HCT116 (cell line): ENCODE results near the gene LCN9. TPM values are rescaled to one million over a fixed set of nuclear protein-coding genes. Genes with fewer than 3 reads are reported as not detected.

ENCODE experiments used
- ATAC-seq: fragments of 200-7000 bp; cut with Tn5 transposase; 2 replicates; pipeline ENCODE4 v1.9.1; 2020; ENCODE audit warnings: mild to moderate bottlenecking, moderate library complexity
- BruUV-seq: library from RNA; stranded (reverse); fragments of 400-500 nt; replicated peaks from 2 replicates; lab custom pipeline; 2021; lab: Mats Ljungman, UMichigan
- CTCF ChIA-PET: fragments of 300-600 bp; sonication (Branson Sonifier 250); formaldehyde crosslinking; loops from one replicate; lab custom pipeline; 2021; ENCODE audit warnings: antibody characterized with exemption; lab: Charles Lee
- POLR2A ChIA-PET: fragments of 300-600, 350-600 bp; sonication (Branson Sonifier 250); formaldehyde crosslinking; loops from one replicate; lab custom pipeline; 2021; ENCODE audit warnings: antibody characterized with exemption; lab: Charles Lee
- RAD21 ChIA-PET, 2 experiments: fragments of 300-600 bp; sonication (Branson Sonifier 250); formaldehyde crosslinking; loops; one replicate each; lab custom pipeline; 2023; ENCODE audit warnings: low total read pairs in 2 of 2; ENCODE audit not compliant: uncharacterized antibody in 2 of 2, unreplicated experiment in 2 of 2, low non-redundant PET in 1 of 2; lab: Charles Lee
- DNase-seq: peaks from one replicate; pipeline ENCODE4 v3.0.0-alpha.2; 2010; ENCODE audit warnings: low read depth, low spot score
- H2AFZ ChIP-seq: fragments of 200-600 bp; shearing (Covaris generic), sonication (generic); 2 replicates; pipeline ENCODE4 v1.6.1; 2017; ENCODE audit warnings: low read depth, mixed run types, mixed read lengths, antibody characterized with exemption, low read length; ENCODE audit not compliant: poor library complexity, severe bottlenecking
- H3K27ac ChIP-seq: 2 replicates; pipeline ENCODE4 v1.5.1; 2012; ENCODE audit warnings: low read depth, low read length
- H3K27me3 ChIP-seq: fragments of 200-600 bp; sonication (generic); 2 replicates; pipeline ENCODE4 v1.6.1; 2016; ENCODE audit warnings: mixed run types, low read length, mixed read lengths; ENCODE audit not compliant: insufficient read depth
- H3K36me3 ChIP-seq, 2 experiments: fragments of 200-500 bp in 1 of 2; fragments of 200-600 bp in 1 of 2; sonication (Bioruptor generic) in 1 of 2; sonication (generic) in 1 of 2; 2 replicates each; pipeline versions ENCODE4 v1.5.1 to v1.6.1; 2014 to 2016; ENCODE audit warnings: low read length in 2 of 2, inconsistent platforms in 1 of 2, mixed read lengths in 1 of 2, mixed run types in 1 of 2; ENCODE audit not compliant: insufficient read depth in 2 of 2, control insufficient read depth in 1 of 2
- H3K4me1 ChIP-seq, 2 experiments: fragments of 200-600 bp in 1 of 2; sonication (generic) in 1 of 2; 2 replicates each; pipeline versions ENCODE4 v1.5.1 to v1.6.1; 2012 to 2017; ENCODE audit warnings: low read length in 2 of 2, inconsistent platforms in 1 of 2, mild to moderate bottlenecking in 1 of 2, mixed read lengths in 1 of 2, mixed run types in 1 of 2, moderate library complexity in 1 of 2; ENCODE audit not compliant: insufficient read depth in 2 of 2, control insufficient read depth in 1 of 2
- H3K4me2 ChIP-seq: fragments of 200-600 bp; sonication (generic); 2 replicates; pipeline ENCODE4 v1.6.1; 2017; ENCODE audit warnings: mixed run types, low read length, mixed read lengths
- H3K4me3 ChIP-seq, 2 experiments: fragments of 200-600 bp in 1 of 2; sonication (generic) in 1 of 2; replicated peaks in 1 of 2; 2 replicates each; pipeline ENCODE4 v1.5.1; 2011 to 2016; ENCODE audit warnings: low read length in 2 of 2, control low read depth in 1 of 2, low read depth in 1 of 2, mild to moderate bottlenecking in 1 of 2, mixed read lengths in 1 of 2, mixed run types in 1 of 2
- H3K79me2 ChIP-seq: fragments of 200-600 bp; sonication (generic); 2 replicates; pipeline ENCODE4 v1.6.1; 2017; ENCODE audit warnings: mild to moderate bottlenecking, mixed run types, low read length, moderate library complexity, mixed read lengths; ENCODE audit not compliant: insufficient read depth
- H3K9ac ChIP-seq: fragments of 200-600 bp; sonication (generic); 2 replicates; pipeline ENCODE4 v1.6.1; 2016; ENCODE audit warnings: low read length, mixed read lengths
- H3K9me2 ChIP-seq: fragments of 200-600 bp; sonication (generic), shearing (Covaris generic); 2 replicates; pipeline ENCODE4 v1.6.1; 2017; ENCODE audit warnings: mixed run types, mild to moderate bottlenecking, moderate library complexity; ENCODE audit not compliant: insufficient read depth
- H3K9me3 ChIP-seq, 2 experiments: fragments of 200-500 bp in 1 of 2; fragments of 200-600 bp in 1 of 2; sonication (Bioruptor generic) in 1 of 2; sonication (generic) in 1 of 2; 2 replicates each; pipeline ENCODE4 v1.6.1; 2014 to 2017; ENCODE audit warnings: low read length in 2 of 2, mixed read lengths in 2 of 2, inconsistent platforms in 1 of 2, low read depth in 1 of 2, mild to moderate bottlenecking in 1 of 2, mixed run types in 1 of 2, moderate library complexity in 1 of 2; ENCODE audit not compliant: control insufficient read depth in 1 of 2, insufficient read depth in 1 of 2
- H4K20me1 ChIP-seq: fragments of 200-600 bp; sonication (generic), shearing (Covaris generic); 2 replicates; pipeline ENCODE4 v1.6.1; 2017; ENCODE audit warnings: mixed run types, mild to moderate bottlenecking, moderate library complexity; ENCODE audit not compliant: insufficient read depth
- CBX3 ChIP-seq: IDR thresholded peaks from 2 replicates; pipeline ENCODE4 v1.6.1; 2012; ENCODE audit warnings: low read depth
- EGR1 ChIP-seq: IDR thresholded peaks from 2 replicates; pipeline ENCODE4 v1.6.1; 2012; ENCODE audit warnings: low read depth
- ELF1 ChIP-seq: IDR thresholded peaks from 2 replicates; pipeline ENCODE4 v1.6.1; 2012; ENCODE audit warnings: low read depth, borderline replicate concordance
- EZH2 ChIP-seq: fragments of 200-600 bp; sonication (generic); IDR thresholded peaks from 2 replicates; pipeline ENCODE4 v1.6.1; 2017; ENCODE audit warnings: antibody characterized with exemption, mixed run types
- EZH2phosphoT487 ChIP-seq: fragments of 200-600 bp; IDR thresholded peaks from 2 replicates; pipeline ENCODE4 v1.6.1; 2018; ENCODE audit warnings: antibody characterized with exemption, borderline replicate concordance
- FOSL1 ChIP-seq: IDR thresholded peaks from 2 replicates; pipeline ENCODE4 v1.6.1; 2012; ENCODE audit warnings: low read depth
- SIN3A ChIP-seq: IDR thresholded peaks from 2 replicates; pipeline ENCODE4 v1.6.1; 2012; ENCODE audit warnings: low read depth
- SP1 ChIP-seq: IDR thresholded peaks from 2 replicates; pipeline ENCODE4 v1.6.1; 2012; ENCODE audit warnings: low read depth
- SRF ChIP-seq: IDR thresholded peaks from 2 replicates; pipeline ENCODE4 v1.6.1; 2012; ENCODE audit warnings: low read depth
- TCF7L2 ChIP-seq: IDR thresholded peaks from 2 replicates; pipeline ENCODE4 v1.7.0; 2011; ENCODE audit warnings: borderline replicate concordance, inconsistent platforms; ENCODE audit not compliant: insufficient read depth, insufficient read length; ENCODE audit errors: extremely low read depth
- ZFX ChIP-seq: fragments of 450-650 bp; IDR thresholded peaks from 2 replicates; pipeline ENCODE4 v1.6.1; 2017
- ZNF274 ChIP-seq: fragments of 200-500 bp; sonication (Bioruptor generic); IDR thresholded peaks from 2 replicates; pipeline ENCODE4 v1.6.1; 2014; ENCODE audit warnings: mild to moderate bottlenecking, low read depth, low read length, inconsistent platforms
- intact Hi-C: fragments of 100-400 bp; cut with micrococcal nuclease; formaldehyde crosslinking; loops from 2 replicates; pipeline ENCODE4 v1.10.0; 2022
- total RNA-seq: library from RNA; stranded (reverse); gene quantifications from one replicate; pipeline ENCODE4 v1.2.1, GENCODE V29; 2021; ENCODE audit not compliant: unreplicated experiment
- TF ChIP-seq, protein P1 (sequence below): IDR thresholded peaks from 2 replicates; pipeline ENCODE4 v1.6.1; 2011; ENCODE audit warnings: mild to moderate bottlenecking, low read length, moderate library complexity; ENCODE audit not compliant: insufficient replicate concordance; ENCODE audit errors: extremely low read depth
- TF ChIP-seq, protein P2 (sequence below), 3 experiments: fragments of 200-600 bp in 1 of 3; sonication (generic) in 1 of 3; IDR thresholded peaks in 2 of 3; conservative IDR thresholded peaks in 1 of 3; 2 replicates each; pipeline ENCODE4 v1.5.1; 2012 to 2017; ENCODE audit warnings: low read depth in 2 of 3, low read length in 2 of 3, antibody characterized with exemption in 1 of 3, borderline replicate concordance in 1 of 3, control low read depth in 1 of 3, mild to moderate bottlenecking in 1 of 3, mixed read lengths in 1 of 3, mixed run types in 1 of 3, moderate library complexity in 1 of 3; ENCODE audit not compliant: insufficient read depth in 1 of 3
- TF ChIP-seq, protein P3 (sequence below): IDR thresholded peaks from 2 replicates; pipeline ENCODE4 v1.6.1; 2012; ENCODE audit warnings: low read depth

Gene LCN9
- total RNA-seq, 1 experiment from 2014 or later, result not detected

DNA sequence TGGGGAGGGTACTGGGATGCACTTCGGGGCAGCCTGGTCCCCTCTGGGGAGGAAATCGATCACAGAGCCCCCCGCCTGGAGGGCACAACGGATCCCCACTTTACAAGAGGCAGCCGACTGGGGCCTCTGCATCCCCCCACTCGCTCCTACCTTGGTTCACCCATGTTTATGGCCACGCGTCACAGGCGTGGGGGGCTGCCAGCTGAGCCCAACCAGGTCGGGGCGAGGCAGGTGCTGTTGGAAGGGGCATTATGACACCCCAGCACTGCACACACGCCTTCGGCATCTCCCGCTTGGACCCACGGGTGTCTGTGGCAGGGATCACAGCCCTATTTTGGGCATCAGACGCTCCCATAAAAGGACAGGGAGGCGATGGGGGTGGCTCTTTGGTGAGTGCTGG is 21.6 kb downstream of the LCN9 start (continued):
- TF ChIP-seq, protein P1, sequence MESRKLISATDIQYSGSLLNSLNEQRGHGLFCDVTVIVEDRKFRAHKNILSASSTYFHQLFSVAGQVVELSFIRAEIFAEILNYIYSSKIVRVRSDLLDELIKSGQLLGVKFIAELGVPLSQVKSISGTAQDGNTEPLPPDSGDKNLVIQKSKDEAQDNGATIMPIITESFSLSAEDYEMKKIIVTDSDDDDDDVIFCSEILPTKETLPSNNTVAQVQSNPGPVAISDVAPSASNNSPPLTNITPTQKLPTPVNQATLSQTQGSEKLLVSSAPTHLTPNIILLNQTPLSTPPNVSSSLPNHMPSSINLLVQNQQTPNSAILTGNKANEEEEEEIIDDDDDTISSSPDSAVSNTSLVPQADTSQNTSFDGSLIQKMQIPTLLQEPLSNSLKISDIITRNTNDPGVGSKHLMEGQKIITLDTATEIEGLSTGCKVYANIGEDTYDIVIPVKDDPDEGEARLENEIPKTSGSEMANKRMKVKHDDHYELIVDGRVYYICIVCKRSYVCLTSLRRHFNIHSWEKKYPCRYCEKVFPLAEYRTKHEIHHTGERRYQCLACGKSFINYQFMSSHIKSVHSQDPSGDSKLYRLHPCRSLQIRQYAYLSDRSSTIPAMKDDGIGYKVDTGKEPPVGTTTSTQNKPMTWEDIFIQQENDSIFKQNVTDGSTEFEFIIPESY, result no peak
- TF ChIP-seq FOSL1 (no peak), SRF (no peak), CBX3 (no peak), ZFX (no peak)

DNA sequence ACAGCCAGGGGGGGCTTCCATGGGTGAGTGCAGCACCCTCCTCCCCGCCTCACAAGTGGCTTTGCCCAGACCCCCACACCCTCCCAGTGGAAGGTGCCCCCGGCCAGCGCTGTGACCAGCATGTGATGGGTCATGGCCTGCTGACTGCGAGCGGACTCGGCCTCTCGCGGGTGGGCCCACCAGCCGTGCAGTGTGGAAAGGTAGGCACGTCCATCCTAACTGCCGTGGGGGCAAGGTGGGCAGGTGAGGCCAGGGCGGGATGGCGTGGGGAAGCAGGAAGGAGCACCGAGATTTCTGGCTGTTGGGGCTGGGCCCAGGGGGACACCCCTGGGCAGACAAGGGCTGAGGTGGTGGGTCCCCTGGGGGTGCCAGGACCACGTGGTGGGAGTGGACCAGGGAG is 24.1 kb downstream of the LCN9 start:
- Histone ChIP-seq H3K4me3 (no peak overlapping the region), H3K4me2 (no peak overlapping the region), H2AFZ (no peak overlapping the region), H3K79me2 (no peaks in the 10 kb centered on the region), H3K9me3 (no peaks in the 10 kb centered on the region), H3K27me3 (no peaks in the 10 kb centered on the region), H4K20me1 (no peaks in the 10 kb centered on the region), H3K4me1 (peaks cover 0 to 4% of the 10 kb centered on the region in 2 experiments; a peak in 2 of 4 replicates), H3K36me3 (no peaks in the 10 kb centered on the region), H3K27ac (no peak overlapping the region), H3K9ac (no peak overlapping the region), H3K9me2 (no peaks in the 10 kb centered on the region)
- ATAC-seq (no peak), DNase-seq (no peak)
- ChIA-PET RAD21 (no interaction called here), POLR2A (no interaction called here), CTCF (no interaction called here)
- no TSS peak for BruUV-seq
- intact Hi-C loops, result no loop called here
- TF ChIP-seq TCF7L2 (no peak), EZH2 (no peak), ELF1 (no peak), ZNF274 (no peak), EGR1 (no peak), ZFX (no peak), CBX3 (no peak), SIN3A (no peak), FOSL1 (no peak), SRF (no peak), EZH2phosphoT487 (no peak), SP1 (no peak)
- TF ChIP-seq, protein P2, sequence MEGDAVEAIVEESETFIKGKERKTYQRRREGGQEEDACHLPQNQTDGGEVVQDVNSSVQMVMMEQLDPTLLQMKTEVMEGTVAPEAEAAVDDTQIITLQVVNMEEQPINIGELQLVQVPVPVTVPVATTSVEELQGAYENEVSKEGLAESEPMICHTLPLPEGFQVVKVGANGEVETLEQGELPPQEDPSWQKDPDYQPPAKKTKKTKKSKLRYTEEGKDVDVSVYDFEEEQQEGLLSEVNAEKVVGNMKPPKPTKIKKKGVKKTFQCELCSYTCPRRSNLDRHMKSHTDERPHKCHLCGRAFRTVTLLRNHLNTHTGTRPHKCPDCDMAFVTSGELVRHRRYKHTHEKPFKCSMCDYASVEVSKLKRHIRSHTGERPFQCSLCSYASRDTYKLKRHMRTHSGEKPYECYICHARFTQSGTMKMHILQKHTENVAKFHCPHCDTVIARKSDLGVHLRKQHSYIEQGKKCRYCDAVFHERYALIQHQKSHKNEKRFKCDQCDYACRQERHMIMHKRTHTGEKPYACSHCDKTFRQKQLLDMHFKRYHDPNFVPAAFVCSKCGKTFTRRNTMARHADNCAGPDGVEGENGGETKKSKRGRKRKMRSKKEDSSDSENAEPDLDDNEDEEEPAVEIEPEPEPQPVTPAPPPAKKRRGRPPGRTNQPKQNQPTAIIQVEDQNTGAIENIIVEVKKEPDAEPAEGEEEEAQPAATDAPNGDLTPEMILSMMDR (IDR thresholded peaks at IDR 0.05 in 2 of 3, conservative IDR thresholded peaks at IDR 0.05 in 1 of 3; ENCODE audit: borderline replicate concordance in 1 of 3, insufficient read depth in 1 of 3, low read depth in 2 of 3, low read length in 2 of 3), result no peak
- TF ChIP-seq, protein P1, result no peak
- TF ChIP-seq, protein P3, sequence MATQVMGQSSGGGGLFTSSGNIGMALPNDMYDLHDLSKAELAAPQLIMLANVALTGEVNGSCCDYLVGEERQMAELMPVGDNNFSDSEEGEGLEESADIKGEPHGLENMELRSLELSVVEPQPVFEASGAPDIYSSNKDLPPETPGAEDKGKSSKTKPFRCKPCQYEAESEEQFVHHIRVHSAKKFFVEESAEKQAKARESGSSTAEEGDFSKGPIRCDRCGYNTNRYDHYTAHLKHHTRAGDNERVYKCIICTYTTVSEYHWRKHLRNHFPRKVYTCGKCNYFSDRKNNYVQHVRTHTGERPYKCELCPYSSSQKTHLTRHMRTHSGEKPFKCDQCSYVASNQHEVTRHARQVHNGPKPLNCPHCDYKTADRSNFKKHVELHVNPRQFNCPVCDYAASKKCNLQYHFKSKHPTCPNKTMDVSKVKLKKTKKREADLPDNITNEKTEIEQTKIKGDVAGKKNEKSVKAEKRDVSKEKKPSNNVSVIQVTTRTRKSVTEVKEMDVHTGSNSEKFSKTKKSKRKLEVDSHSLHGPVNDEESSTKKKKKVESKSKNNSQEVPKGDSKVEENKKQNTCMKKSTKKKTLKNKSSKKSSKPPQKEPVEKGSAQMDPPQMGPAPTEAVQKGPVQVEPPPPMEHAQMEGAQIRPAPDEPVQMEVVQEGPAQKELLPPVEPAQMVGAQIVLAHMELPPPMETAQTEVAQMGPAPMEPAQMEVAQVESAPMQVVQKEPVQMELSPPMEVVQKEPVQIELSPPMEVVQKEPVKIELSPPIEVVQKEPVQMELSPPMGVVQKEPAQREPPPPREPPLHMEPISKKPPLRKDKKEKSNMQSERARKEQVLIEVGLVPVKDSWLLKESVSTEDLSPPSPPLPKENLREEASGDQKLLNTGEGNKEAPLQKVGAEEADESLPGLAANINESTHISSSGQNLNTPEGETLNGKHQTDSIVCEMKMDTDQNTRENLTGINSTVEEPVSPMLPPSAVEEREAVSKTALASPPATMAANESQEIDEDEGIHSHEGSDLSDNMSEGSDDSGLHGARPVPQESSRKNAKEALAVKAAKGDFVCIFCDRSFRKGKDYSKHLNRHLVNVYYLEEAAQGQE, result no peak
